ENCODE measurements around the gene PEX5.
A peak's percentile ranks its signal among the peaks of the same experiment; 100 is the strongest.

PEX5 gene

DNA sequence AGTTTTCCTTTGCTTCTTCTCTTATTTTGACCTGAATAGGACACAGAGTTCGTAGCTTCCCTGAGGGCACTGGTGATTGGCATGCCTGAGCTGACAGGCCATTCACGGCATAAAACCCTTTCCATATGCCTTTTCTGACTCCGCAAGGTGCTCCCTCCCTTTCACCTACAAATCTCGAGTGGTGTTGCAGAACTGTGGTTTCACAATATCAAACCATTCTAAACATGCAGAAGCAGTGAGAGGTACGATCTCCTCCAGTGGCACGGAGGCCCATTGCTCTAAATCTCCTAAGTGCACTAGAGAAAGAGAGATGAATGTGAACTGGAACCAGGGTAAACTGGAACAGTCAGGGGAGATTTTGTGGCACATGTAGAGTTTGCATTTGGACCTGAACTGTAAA, 35.4 kb upstream of the PEX5 start:
- no peak for DNase-seq
- H3K9me3 Mint-ChIP-seq, result no peaks in the 10 kb centered on the region

DNA sequence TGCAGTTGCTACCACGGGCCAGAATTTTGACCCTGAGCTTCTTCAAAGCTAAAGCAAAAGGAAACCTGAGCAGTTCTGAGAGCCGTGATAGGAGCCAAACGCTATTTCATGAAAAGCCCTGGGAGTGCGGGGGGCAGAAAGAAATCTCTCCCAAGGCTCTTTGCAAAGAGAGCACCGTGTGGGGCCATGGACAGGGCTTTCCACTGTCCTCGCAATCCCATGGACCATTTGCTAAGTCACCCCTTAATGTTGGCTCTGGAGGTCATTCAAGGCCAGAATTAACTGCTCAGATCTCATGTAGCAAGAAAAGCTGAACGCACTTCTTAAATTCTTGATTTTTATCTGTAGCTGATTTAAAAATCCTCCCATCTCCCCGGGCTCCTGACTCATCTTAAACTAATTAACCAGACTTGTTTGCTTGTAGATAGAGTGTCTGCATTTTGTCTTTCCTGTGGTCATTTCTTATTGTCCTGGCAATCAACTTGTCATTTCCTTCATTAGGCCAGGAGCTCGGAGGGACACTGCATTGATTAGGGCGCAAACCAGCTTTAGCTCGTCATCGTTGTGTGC, 34.5 kb upstream of the PEX5 start:
- H3K4me1 Mint-ChIP-seq, result peaks cover 0 to 8% of the 10 kb centered on the region in 2 donors
- no peaks in the 10 kb centered on the region for H3K27me3 Mint-ChIP-seq
- no peak for ATAC-seq (replicated peaks)
- no peaks in the 10 kb centered on the region for H3K9me3 Mint-ChIP-seq
- H3K36me3 Mint-ChIP-seq, result peaks cover 23 to 33% of the 10 kb centered on the region in 2 donors
- no peak overlapping the region for H3K4me3 Mint-ChIP-seq
- no peak for DNase-seq
- H3K27ac Mint-ChIP-seq, result no peak overlapping the region

More for the DNA sequence above, 35.4 kb upstream of the PEX5 start:
- Mint-ChIP-seq H3K4me1 (peaks cover 0 to 8% of the 10 kb centered on the region in 2 donors), H3K27ac (no peak overlapping the region), H3K36me3 (peaks cover 26 to 38% of the 10 kb centered on the region in 2 donors), H3K4me3 (no peak overlapping the region), H3K27me3 (no peaks in the 10 kb centered on the region)
- ATAC-seq (replicated peaks), result no peak

DNA sequence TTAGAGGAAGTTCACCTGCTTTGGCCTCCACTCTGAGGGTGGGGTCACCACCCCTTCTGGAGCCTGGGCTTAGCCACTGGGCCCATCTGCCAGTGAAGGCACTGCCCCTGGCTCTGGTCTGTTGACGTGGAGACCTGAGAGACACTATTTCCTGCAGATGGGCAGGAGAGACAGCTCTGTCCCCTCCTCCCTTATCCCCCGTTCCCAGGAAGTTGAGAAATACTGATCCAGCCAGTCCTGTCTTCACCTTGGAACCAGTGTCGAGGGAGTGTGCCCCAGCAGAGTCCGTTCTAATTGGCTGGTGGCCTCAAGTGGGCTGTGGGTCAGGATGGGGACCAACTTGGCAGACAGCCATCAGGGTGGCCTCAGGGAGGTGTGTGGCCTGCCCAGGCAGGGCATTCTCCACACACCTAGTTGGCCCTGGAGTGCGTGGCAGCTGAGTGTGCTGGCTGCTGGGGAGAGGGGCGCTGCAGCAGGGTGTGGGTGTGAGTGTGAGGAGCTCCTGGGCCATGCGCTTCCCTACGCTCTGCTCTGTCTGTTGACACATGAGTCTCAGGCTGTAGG, 33.9 kb upstream of the PEX5 start:
- H3K4me3 Mint-ChIP-seq, result no peak overlapping the region
- H3K9me3 Mint-ChIP-seq, result no peaks in the 10 kb centered on the region
- H3K36me3 Mint-ChIP-seq, result peaks cover 17 to 27% of the 10 kb centered on the region in 2 donors
- ATAC-seq (replicated peaks) (no peak), DNase-seq (no peak)
- H3K27me3 Mint-ChIP-seq, result no peaks in the 10 kb centered on the region
- no peak overlapping the region for H3K27ac Mint-ChIP-seq
- peaks cover 0 to 8% of the 10 kb centered on the region in 2 donors for H3K4me1 Mint-ChIP-seq

DNA sequence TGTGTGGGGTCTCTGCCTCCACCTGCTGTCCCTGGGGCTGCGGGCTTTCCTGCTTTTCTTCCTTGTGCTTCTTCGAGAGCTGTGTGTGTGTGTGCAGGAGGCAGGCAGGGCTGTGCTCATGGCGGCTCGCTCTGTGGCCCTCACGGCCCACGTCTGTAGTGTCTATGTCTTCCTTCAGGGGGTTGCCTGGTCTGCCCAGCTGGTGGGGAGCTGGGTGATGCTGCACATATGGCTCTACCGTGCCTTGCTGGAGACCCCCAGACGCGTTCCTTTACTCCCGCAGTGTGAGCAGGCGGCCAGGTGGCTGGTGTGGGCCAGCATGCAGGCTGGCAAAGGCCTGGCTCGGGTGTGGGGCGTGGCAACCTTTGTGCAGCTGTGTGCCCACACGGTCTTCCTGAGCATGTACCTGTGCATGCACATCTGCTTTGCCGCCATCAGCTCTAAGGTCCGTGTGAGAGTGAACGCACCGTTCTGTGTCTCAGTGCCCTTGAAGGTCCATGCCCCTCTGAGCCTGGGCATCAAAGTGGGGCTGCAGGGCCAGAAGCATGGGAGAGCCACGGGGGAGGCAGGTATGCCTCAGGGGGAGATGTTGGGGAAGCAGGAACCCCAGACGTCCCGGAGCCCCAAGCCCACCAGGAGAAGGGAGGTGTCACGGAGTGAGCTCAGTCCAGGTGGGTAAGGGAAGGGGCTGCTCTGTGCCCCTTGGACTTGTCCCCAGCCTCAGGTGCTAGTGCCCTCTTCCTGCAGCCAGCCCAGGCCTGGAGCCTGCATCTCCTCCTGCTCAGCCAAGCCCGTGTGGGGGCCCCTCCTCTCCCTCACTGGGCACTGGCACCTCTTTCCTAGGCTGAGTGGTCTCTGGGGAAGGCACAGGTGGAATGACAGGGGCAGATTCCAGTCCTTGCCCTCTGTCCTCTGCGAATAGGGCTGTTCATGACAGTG, 33.0 kb upstream of the PEX5 start:
- ATAC-seq (replicated peaks), result no peak
- H3K27me3 Mint-ChIP-seq, result peaks cover 2 to 3% of the 10 kb centered on the region in 2 donors
- peaks cover 16 to 26% of the 10 kb centered on the region in 2 donors for H3K36me3 Mint-ChIP-seq
- peaks cover 0 to 8% of the 10 kb centered on the region in 2 donors for H3K4me1 Mint-ChIP-seq
- no peak for DNase-seq
- H3K9me3 Mint-ChIP-seq, result no peaks in the 10 kb centered on the region
- no peak overlapping the region for H3K27ac Mint-ChIP-seq
- H3K4me3 Mint-ChIP-seq, result no peak overlapping the region

DNA sequence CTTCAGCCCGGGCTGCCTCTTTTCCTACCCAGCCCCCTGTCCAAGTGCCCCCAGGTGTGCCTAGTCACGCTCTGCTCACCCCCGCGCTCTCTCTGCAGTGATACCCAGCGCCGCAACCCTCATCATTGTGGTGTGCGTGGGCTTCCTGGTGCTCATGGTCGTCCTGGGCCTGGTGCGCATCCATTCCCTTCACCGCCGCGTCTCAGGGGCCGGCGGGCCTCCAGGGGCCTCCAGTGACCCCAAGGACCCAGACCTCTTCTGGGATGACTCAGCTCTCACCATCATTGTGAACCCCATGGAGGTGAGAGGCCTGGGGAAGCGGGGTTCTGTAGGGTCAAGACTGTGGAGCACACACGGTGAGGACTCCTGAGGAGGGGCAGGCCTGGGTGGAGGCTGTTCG, 32.1 kb upstream of the PEX5 start:
- Mint-ChIP-seq H3K4me3 (no peak overlapping the region), H3K4me1 (peaks cover 0 to 8% of the 10 kb centered on the region in 2 donors), H3K27me3 (peaks cover 11 to 12% of the 10 kb centered on the region in 2 donors), H3K27ac (no peak overlapping the region), H3K9me3 (no peaks in the 10 kb centered on the region), H3K36me3 (peaks cover 16 to 26% of the 10 kb centered on the region in 2 donors)
- no peak for DNase-seq
- ATAC-seq (replicated peaks), result no peak

DNA sequence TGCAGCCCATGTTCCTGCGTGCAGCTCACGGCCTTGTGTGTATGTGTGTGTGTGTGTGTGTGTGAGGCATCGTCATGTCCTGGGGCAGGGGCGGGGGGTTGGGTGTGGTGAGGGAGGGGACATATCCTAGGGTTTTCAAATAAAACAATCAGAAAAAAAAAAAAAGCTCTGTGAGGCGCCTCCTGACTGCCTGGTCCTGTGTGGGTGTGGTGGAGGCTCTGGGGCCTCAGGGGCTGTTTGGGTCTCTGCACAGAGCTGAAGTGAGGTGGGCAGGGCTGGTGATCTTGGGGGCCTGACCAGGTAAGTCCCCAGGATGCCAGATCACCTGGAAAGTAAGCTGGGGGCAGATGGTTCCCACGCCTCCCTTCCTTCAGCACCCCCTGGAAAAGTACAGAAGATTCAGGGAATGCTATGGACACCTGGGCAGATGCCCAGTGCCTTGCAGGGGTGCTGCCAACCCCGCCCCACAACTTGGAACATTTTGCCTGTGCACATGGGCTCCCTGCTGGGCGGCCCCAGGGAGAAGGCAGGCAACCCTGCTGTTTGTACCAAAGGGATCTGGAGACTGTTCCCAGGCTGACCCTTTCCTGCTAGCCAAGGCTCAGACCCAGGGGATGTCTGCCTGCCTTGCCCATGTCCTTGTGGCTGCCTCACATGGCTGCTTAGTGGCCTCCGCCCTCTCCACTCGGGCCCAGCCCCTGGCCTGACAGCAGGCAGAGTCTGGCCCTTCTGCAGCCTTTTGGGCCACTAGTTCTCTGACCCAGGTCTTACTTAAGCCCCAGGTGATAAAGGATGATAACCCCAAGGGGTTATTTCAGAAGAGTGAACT, 30.5 kb upstream of the PEX5 start:
- ATAC-seq (replicated peaks), result no peak
- Mint-ChIP-seq H3K4me3 (peak overlapping the region in 1 of 2 donors; percentile 9), H3K4me1 (peaks cover 4 to 7% of the 10 kb centered on the region in 2 donors), H3K9me3 (no peaks in the 10 kb centered on the region), H3K36me3 (peaks cover 15 to 24% of the 10 kb centered on the region in 2 donors), H3K27ac (no peak overlapping the region), H3K27me3 (peaks cover 25 to 27% of the 10 kb centered on the region in 2 donors)
- no peak for DNase-seq

DNA sequence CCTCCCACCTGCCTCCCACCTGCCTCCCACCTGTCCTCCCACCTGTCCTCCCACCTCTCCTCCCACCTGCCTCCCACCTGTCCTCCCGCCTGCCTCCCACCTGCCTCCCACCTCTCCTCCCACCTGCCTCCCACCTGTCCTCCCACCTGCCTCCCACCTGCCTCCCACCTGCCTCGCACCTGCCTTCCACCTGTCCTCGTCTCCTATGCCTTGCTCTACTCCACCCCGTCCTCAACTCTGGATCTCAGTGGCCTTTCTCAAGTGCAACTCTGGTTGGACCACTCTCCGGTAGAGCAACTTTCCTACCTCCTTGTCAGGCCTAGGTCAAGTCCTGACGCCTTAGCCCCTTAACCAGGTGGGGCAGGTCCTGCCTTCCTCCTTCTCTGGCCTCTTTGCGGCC, 29.3 kb upstream of the PEX5 start:
- no peak for DNase-seq
- H3K4me3 Mint-ChIP-seq, result no peak overlapping the region
- peaks cover 4 to 7% of the 10 kb centered on the region in 2 donors for H3K4me1 Mint-ChIP-seq
- peak overlapping the region; percentile 63 for H3K27ac Mint-ChIP-seq
- no peaks in the 10 kb centered on the region for H3K9me3 Mint-ChIP-seq
- H3K36me3 Mint-ChIP-seq, result peaks cover 15 to 18% of the 10 kb centered on the region in 2 donors
- ATAC-seq (replicated peaks), result no peak
- H3K27me3 Mint-ChIP-seq, result peaks cover 29 to 33% of the 10 kb centered on the region in 2 donors

DNA sequence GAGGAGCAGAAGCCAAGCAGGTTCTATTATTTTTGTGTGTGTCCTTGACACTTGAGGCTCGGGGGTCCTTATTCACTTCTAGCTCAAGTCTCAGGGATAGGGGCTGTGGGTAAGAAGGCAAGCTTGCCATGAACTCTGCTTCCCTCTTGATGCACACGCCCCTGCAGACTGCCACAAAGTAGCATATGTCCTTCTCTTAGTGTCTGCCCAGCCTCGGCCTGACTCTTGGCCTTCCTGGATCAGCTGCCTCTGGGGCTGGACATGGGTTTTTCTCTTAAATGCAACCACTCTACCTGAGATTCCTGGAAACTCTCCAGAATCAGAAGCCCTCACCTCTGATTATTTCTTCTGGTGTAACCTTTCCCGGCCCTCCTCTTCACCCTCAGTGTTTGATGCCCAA, 28.2 kb upstream of the PEX5 start:
- peaks cover 9 to 10% of the 10 kb centered on the region in 2 donors for H3K36me3 Mint-ChIP-seq
- peaks cover 34 to 39% of the 10 kb centered on the region in 2 donors for H3K27me3 Mint-ChIP-seq
- peak overlapping the region; percentile 43 for H3K27ac Mint-ChIP-seq
- peaks cover 4 to 7% of the 10 kb centered on the region in 2 donors for H3K4me1 Mint-ChIP-seq
- DNase-seq, result no peak
- no peak overlapping the region for H3K4me3 Mint-ChIP-seq
- no peak for ATAC-seq (replicated peaks)
- no peaks in the 10 kb centered on the region for H3K9me3 Mint-ChIP-seq

DNA sequence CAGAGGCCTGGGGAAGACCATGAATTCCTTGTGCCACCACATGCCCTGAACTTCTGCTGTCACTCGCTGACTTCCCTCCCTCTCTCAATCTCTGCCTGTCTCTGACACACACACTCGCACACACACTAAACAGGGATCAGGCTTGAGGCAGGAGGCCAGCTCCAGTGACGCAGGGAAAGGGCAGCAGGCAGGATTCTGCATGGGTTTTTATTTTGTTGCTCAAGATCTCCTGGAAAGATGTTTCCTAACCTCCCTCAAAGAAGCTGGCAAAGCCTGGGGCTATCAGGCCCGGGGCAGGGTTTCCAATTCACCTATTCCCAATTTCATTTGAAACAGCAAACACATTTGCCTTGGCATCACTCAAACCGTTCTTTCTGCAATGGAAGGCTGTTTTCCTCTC, 27.7 kb upstream of the PEX5 start:
- Mint-ChIP-seq H3K9me3 (no peaks in the 10 kb centered on the region), H3K36me3 (peaks cover 7 to 10% of the 10 kb centered on the region in 2 donors), H3K4me3 (no peak overlapping the region), H3K27me3 (peaks cover 37 to 39% of the 10 kb centered on the region in 2 donors), H3K4me1 (peaks cover 4 to 7% of the 10 kb centered on the region in 2 donors), H3K27ac (peak overlapping the region; percentile 43)
- DNase-seq (no peak), ATAC-seq (replicated peaks) (no peak)

DNA sequence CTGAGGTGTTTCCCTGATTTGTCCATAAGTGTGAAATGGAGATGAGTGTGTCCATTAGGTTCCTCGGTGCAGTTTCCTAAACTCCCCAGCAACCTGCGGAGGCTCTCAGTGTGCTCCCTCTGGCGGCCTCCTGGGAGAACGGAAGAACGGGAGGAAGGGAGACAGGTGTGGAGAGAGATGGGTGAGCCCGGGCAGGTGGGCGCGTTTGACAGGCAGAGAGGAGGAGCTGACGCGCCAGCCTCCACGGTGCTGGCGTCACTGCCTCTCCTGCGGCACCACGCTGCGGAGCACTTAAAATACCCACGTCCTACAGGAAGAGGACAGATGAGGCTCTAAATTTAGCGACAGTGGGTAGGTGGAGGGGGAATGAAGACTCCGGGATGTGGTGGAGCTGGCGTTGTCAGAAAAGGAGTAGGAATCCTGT, 26.8 kb upstream of the PEX5 start:
- H3K36me3 Mint-ChIP-seq, result peaks cover 3 to 5% of the 10 kb centered on the region in 2 donors
- H3K9me3 Mint-ChIP-seq, result peaks cover 1 to 2% of the 10 kb centered on the region in 2 donors
- peak; percentile 16 to 41 for ATAC-seq (replicated peaks)
- no peak overlapping the region for H3K27ac Mint-ChIP-seq
- peaks cover 39 to 43% of the 10 kb centered on the region in 2 donors for H3K27me3 Mint-ChIP-seq
- DNase-seq, result no peak
- peaks cover 4 to 7% of the 10 kb centered on the region in 2 donors for H3K4me1 Mint-ChIP-seq
- H3K4me3 Mint-ChIP-seq, result no peak overlapping the region

DNA sequence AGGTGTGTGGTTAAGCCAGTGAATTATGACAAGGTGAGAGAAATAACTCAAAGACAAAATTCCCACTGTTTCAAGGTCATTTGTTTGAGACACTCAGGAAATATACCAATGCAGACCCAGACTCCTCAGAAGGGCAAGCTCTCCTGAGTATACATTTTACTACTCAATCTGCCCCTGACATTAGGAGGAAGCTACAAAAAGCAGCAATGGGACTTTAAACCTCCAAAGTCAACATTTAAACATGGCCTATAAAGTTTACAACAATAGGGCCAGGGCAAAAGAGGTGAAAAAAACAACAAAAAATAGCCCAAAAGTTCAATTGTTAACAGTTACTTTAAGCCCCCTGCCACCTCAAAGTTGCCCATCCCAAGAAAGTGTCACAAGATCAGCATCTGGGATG, 19.5 kb upstream of the PEX5 start:
- DNase-seq, result no peak
- Mint-ChIP-seq H3K4me1 (no peaks in the 10 kb centered on the region), H3K27ac (no peak overlapping the region), H3K9me3 (peaks cover 21 to 22% of the 10 kb centered on the region in 2 donors), H3K4me3 (no peak overlapping the region), H3K36me3 (peaks cover 3% of the 10 kb centered on the region in 2 donors), H3K27me3 (peaks cover 36 to 40% of the 10 kb centered on the region in 2 donors)
- no peak for ATAC-seq (replicated peaks)

DNA sequence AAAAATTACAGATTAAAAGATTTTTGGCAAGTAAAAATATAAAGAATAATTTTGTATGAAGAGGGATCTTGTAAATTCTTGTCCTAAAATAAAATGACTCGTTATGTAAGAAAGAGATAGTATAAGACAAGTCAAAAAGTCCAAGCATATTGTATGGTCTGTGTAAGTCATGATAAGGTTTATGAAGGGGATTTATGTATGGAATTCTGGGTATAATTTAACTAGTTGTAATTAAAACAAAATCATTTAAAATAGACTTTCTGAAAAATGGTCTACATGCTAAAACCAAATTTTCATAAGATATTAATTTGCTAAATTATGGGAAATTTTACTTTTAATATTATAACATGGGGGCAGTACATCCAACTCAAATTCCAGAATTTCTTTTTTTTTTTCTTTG, 17.6 kb upstream of the PEX5 start:
- Mint-ChIP-seq H3K27ac (no peak overlapping the region), H3K9me3 (peaks cover 22 to 24% of the 10 kb centered on the region in 2 donors), H3K4me1 (no peaks in the 10 kb centered on the region), H3K27me3 (peaks cover 39 to 50% of the 10 kb centered on the region in 2 donors), H3K36me3 (peaks cover 3% of the 10 kb centered on the region in 2 donors), H3K4me3 (no peak overlapping the region)
- DNase-seq (no peak), ATAC-seq (replicated peaks) (no peak)

DNA sequence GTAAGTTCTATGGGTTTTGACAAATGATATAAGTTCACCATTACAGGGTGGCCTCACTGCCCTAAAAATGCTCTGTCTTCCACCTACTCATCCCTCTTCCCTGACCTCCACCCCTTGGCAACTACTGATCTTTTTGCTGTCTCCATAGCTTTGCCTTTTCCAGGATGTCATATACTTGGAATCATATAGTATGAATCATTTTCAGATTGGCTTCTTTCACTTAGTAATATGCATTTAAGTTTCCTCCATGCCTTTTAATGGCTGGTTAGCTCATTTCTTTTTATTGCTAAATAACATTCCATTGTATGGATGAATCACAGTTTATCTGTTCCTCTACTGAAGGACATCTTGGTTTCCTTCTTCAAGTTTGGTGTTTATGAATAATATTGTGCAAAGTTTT, 14.0 kb upstream of the PEX5 start:
- Mint-ChIP-seq H3K4me3 (no peak overlapping the region), H3K27me3 (peaks cover 26 to 47% of the 10 kb centered on the region in 2 donors), H3K4me1 (no peaks in the 10 kb centered on the region), H3K36me3 (no peaks in the 10 kb centered on the region), H3K27ac (no peak overlapping the region), H3K9me3 (peaks cover 7 to 9% of the 10 kb centered on the region in 2 donors)
- ATAC-seq (replicated peaks) (no peak), DNase-seq (no peak)

DNA sequence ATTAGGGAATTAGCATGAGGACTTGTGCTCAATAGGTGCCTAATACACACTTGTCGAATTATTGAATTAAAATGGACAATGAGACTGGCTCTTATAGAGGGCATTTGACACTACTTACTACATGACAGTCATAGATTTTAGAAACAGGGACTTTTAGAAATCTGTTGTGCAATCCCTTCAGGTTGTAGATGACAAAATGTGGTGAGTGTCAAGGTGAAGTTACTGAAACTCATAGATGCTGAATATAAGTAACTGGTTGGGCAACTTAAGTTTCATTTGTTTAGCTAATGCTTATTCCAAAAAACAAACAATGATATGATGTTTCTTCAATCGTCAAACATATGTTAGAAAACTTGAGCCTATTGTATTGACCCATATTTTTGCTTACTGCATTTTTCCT, 12.9 kb upstream of the PEX5 start:
- ATAC-seq (replicated peaks) (no peak), DNase-seq (no peak)

More for the DNA sequence above, 12.9 kb upstream of the PEX5 start:
- Mint-ChIP-seq H3K4me3 (no peak overlapping the region), H3K27me3 (peaks cover 27 to 53% of the 10 kb centered on the region in 2 donors), H3K9me3 (peaks cover 5 to 7% of the 10 kb centered on the region in 2 donors), H3K4me1 (no peaks in the 10 kb centered on the region), H3K36me3 (no peaks in the 10 kb centered on the region), H3K27ac (no peak overlapping the region)
